ENCODE results near the gene CYB561D2.

CYB561D2 gene

GRCh38 chr3:50339485-50340146, 11.0 kb upstream of the CYB561D2 start:
- no peak for ATAC-seq
- TF ChIP-seq ZNF565 (CRISPR knock-in tag; conservative IDR thresholded peaks at IDR 0.05; ENCODE audit: low read depth) (no peak), SNAI2 (CRISPR knock-in tag; IDR thresholded peaks at IDR 0.05) (no peak), TOX (CRISPR knock-in tag; IDR thresholded peaks at IDR 0.05; ENCODE audit: borderline replicate concordance) (no peak), ESRRG (CRISPR knock-in tag; IDR thresholded peaks at IDR 0.05) (no peak), ISL1 (CRISPR knock-in tag; IDR thresholded peaks at IDR 0.05) (no peak), ZNF8 (CRISPR knock-in tag; IDR thresholded peaks at IDR 0.05) (no peak), PPARA (CRISPR knock-in tag; IDR thresholded peaks at IDR 0.05; ENCODE audit: borderline replicate concordance) (no peak), TCF4 (CRISPR knock-in tag; IDR thresholded peaks at IDR 0.05; ENCODE audit: borderline replicate concordance) (no peak), RARB (CRISPR knock-in tag; IDR thresholded peaks at IDR 0.05) (no peak), ZFP3 (CRISPR knock-in tag; IDR thresholded peaks at IDR 0.05) (no peak), OSR1 (CRISPR knock-in tag; IDR thresholded peaks at IDR 0.05) (no peak), ZNF70 (CRISPR knock-in tag; IDR thresholded peaks at IDR 0.05) (no peak), BACH2 (CRISPR knock-in tag; IDR thresholded peaks at IDR 0.05; ENCODE audit: borderline replicate concordance) (no peak)
- TF ChIP-seq, protein P1, sequence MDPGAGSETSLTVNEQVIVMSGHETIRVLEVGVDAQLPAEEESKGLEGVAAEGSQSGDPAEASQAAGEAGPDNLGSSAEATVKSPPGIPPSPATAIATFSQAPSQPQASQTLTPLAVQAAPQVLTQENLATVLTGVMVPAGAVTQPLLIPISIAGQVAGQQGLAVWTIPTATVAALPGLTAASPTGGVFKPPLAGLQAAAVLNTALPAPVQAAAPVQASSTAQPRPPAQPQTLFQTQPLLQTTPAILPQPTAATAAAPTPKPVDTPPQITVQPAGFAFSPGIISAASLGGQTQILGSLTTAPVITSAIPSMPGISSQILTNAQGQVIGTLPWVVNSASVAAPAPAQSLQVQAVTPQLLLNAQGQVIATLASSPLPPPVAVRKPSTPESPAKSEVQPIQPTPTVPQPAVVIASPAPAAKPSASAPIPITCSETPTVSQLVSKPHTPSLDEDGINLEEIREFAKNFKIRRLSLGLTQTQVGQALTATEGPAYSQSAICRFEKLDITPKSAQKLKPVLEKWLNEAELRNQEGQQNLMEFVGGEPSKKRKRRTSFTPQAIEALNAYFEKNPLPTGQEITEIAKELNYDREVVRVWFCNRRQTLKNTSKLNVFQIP (CRISPR knock-in tag; IDR thresholded peaks at IDR 0.05; ENCODE audit: borderline replicate concordance, low read depth) = no peak

GRCh38 chr3:50340147-50340447, 10.6 kb upstream of the CYB561D2 start:
- TF ChIP-seq TCF4 (CRISPR knock-in tag; IDR thresholded peaks at IDR 0.05; ENCODE audit: borderline replicate concordance) = no peak
- TF ChIP-seq CSDC2 (CRISPR knock-in tag; IDR thresholded peaks at IDR 0.05) = no peak
- TF ChIP-seq ARNTL (CRISPR knock-in tag; IDR thresholded peaks at IDR 0.05; ENCODE audit: borderline replicate concordance, low read depth) = no peak
- no peak for TF ChIP-seq TSHZ2 (CRISPR knock-in tag; IDR thresholded peaks at IDR 0.05)
- TF ChIP-seq ZNF565 (CRISPR knock-in tag; conservative IDR thresholded peaks at IDR 0.05; ENCODE audit: low read depth) = no peak
- no peak for TF ChIP-seq PPARA (CRISPR knock-in tag; IDR thresholded peaks at IDR 0.05; ENCODE audit: borderline replicate concordance)
- TF ChIP-seq ZFP30 (CRISPR knock-in tag; IDR thresholded peaks at IDR 0.05) = no peak
- no peak for TF ChIP-seq RARB (CRISPR knock-in tag; IDR thresholded peaks at IDR 0.05)
- no peak for TF ChIP-seq CSRNP3 (CRISPR knock-in tag; IDR thresholded peaks at IDR 0.05)
- TF ChIP-seq BACH2 (CRISPR knock-in tag; IDR thresholded peaks at IDR 0.05; ENCODE audit: borderline replicate concordance) = no peak
- no peak for TF ChIP-seq ZFP3 (CRISPR knock-in tag; IDR thresholded peaks at IDR 0.05)
- no peak for TF ChIP-seq ZC3H10 (CRISPR knock-in tag; IDR thresholded peaks at IDR 0.05)
- TF ChIP-seq CREB5 (CRISPR knock-in tag; IDR thresholded peaks at IDR 0.05; ENCODE audit: low read depth) = no peak
- TF ChIP-seq OSR1 (CRISPR knock-in tag; IDR thresholded peaks at IDR 0.05) = no peak
- TF ChIP-seq SNAI2 (CRISPR knock-in tag; IDR thresholded peaks at IDR 0.05) = no peak
- no peak for TF ChIP-seq ESRRG (CRISPR knock-in tag; IDR thresholded peaks at IDR 0.05)
- TF ChIP-seq ZNF70 (CRISPR knock-in tag; IDR thresholded peaks at IDR 0.05) = no peak
- TF ChIP-seq, protein P1 (CRISPR knock-in tag; IDR thresholded peaks at IDR 0.05; ENCODE audit: borderline replicate concordance, low read depth) = no peak
- TF ChIP-seq ZNF8 (CRISPR knock-in tag; IDR thresholded peaks at IDR 0.05) = no peak
- ATAC-seq = no peak
